SH-SY5Y (cell line): Measurements from ENCODE around the gene ARHGAP20.

Experiments used
- GATA2 ChIP-seq: IDR thresholded peaks from 2 replicates; pipeline ENCODE4 v1.6.1; 2011; ENCODE audit warnings: mild to moderate bottlenecking, low read depth, low read length
- GATA3 ChIP-seq: IDR thresholded peaks from 2 replicates; pipeline ENCODE4 v1.6.1; 2011; ENCODE audit warnings: low read depth, mild to moderate bottlenecking, low read length, moderate library complexity

- TF ChIP-seq GATA2, result no peak
- no peak for TF ChIP-seq GATA3
Measured at GRCh38 chr11:110734790-110735189, 22.6 kb upstream of the ARHGAP20 start.
